Calu3 (cell line): Measurements from ENCODE around the gene CXXC5. TPM values are rescaled to one million over a fixed set of nuclear protein-coding genes. Genes with fewer than 3 reads are reported as not detected.
A peak's percentile ranks its signal among the peaks of the same experiment; 100 is the strongest.
"Not testable (repeated sequence)": the region's sequence is repeated elsewhere in the genome, so short reads cannot be mapped to it uniquely, and the experiment has no call there.

Experiments
- BruUV-seq: library from RNA; stranded (reverse); fragments of 400-500 nt; replicated peaks from 2 replicates; lab custom pipeline; 2021; lab: Mats Ljungman, UMichigan
- CTCF ChIA-PET: fragments of 300-600 bp; sonication (Branson Sonifier 250); formaldehyde crosslinking; loops from one replicate; lab custom pipeline; 2022; ENCODE audit warnings: antibody characterized with exemption; lab: Charles Lee
- DNase-seq: peaks from one replicate; pipeline ENCODE4 v3.0.0; 2022
- H3K27ac Mint-ChIP-seq: one replicate; pipeline ENCODE4 v1.8.0; 2022; ENCODE audit warnings: mixed read lengths; ENCODE audit not compliant: unreplicated experiment
- H3K27me3 Mint-ChIP-seq: one replicate; pipeline ENCODE4 v1.8.0; 2022; ENCODE audit warnings: mixed read lengths; ENCODE audit not compliant: unreplicated experiment
- H3K36me3 Mint-ChIP-seq: one replicate; pipeline ENCODE4 v1.8.0; 2022; ENCODE audit warnings: mild to moderate bottlenecking, moderate library complexity, mixed read lengths; ENCODE audit not compliant: insufficient read depth, unreplicated experiment
- H3K4me1 Mint-ChIP-seq: one replicate; pipeline ENCODE4 v1.8.0; 2022; ENCODE audit warnings: mild to moderate bottlenecking, low read depth, mixed read lengths; ENCODE audit not compliant: unreplicated experiment
- H3K4me3 Mint-ChIP-seq: one replicate; pipeline ENCODE4 v1.8.0; 2022; ENCODE audit warnings: mild to moderate bottlenecking, low read depth, moderate library complexity, mixed read lengths; ENCODE audit not compliant: unreplicated experiment
- H3K9me3 Mint-ChIP-seq: one replicate; pipeline ENCODE4 v1.8.0; 2022; ENCODE audit warnings: low read depth, mixed read lengths; ENCODE audit not compliant: unreplicated experiment
- intact Hi-C: fragments of 100-400 bp; cut with micrococcal nuclease; formaldehyde crosslinking; loops from one replicate; pipeline ENCODE4 v1.10.0; 2022; ENCODE audit not compliant: unreplicated experiment
- total RNA-seq: library from RNA; stranded (reverse); gene quantifications from 2 replicates; pipeline ENCODE4 v1.2.3, GENCODE V29; 2022
- TF ChIP-seq, protein P1 (sequence below): fragments of 200-600 bp; IDR thresholded peaks from one replicate; pipeline ENCODE4 v1.8.0; 2022; ENCODE audit warnings: antibody characterized with exemption; ENCODE audit not compliant: unreplicated experiment

Gene CXXC5
- total RNA-seq, 1 experiment from 2014 or later = 69.1 TPM

DNA sequence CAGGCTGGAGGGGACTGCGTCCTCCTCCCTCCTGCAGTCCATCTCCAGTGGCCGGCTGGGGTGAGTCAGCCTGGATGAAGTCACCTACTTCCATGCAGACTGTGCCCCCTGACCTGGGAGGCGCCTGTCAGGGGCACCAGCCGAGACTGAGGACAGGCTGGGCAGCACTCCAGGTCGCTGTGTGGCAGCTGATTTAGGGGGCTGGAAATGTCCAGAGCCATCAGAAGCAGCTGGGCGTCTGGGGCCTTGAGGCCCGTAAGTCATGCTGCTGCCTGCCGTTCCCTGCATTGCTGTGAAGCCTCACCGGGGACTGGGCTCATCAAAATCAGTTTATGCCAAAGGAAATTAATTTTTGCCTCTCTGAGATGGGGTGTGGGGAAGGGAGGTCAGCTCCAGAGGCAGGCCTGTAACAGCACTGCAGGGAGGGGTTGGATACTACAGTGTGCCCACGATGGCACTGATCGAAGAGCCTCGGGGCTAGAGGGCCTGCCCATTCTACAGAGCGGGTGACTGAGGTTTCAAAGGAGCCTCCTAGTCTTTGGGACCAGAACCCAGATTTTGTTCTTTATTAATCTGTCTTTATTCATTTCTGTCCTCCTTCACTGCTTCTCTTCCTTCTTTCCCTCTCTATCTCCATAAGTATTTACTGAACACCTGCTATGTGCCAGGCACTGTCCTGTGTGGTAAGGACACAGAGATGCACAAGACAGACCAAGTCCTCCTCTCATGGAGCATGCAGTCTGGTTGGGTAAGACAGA, 77.1 kb downstream of the CXXC5 start:
- BruUV-seq = no TSS peak
- H3K9me3 Mint-ChIP-seq = no peaks in the 10 kb centered on the region
- intact Hi-C loops = no loop called here
- CTCF ChIA-PET = interaction anchor here (1.3 kb wide), 1 partner anchor 20 kb away, joined by 3 read pairs; no protein-coding TSS in a partner anchor
- DNase-seq = peak; percentile 62
- no peaks in the 10 kb centered on the region for H3K36me3 Mint-ChIP-seq
- H3K27me3 Mint-ChIP-seq = no peaks in the 10 kb centered on the region
- no peak overlapping the region for H3K4me3 Mint-ChIP-seq
- H3K27ac Mint-ChIP-seq = no peak overlapping the region
- TF ChIP-seq, protein P1, sequence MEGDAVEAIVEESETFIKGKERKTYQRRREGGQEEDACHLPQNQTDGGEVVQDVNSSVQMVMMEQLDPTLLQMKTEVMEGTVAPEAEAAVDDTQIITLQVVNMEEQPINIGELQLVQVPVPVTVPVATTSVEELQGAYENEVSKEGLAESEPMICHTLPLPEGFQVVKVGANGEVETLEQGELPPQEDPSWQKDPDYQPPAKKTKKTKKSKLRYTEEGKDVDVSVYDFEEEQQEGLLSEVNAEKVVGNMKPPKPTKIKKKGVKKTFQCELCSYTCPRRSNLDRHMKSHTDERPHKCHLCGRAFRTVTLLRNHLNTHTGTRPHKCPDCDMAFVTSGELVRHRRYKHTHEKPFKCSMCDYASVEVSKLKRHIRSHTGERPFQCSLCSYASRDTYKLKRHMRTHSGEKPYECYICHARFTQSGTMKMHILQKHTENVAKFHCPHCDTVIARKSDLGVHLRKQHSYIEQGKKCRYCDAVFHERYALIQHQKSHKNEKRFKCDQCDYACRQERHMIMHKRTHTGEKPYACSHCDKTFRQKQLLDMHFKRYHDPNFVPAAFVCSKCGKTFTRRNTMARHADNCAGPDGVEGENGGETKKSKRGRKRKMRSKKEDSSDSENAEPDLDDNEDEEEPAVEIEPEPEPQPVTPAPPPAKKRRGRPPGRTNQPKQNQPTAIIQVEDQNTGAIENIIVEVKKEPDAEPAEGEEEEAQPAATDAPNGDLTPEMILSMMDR = no peak
- peaks cover 13% of the 10 kb centered on the region for H3K4me1 Mint-ChIP-seq

- Mint-ChIP-seq H3K27me3 (no peaks in the 10 kb centered on the region), H3K36me3 (no peaks in the 10 kb centered on the region), H3K4me3 (no peak overlapping the region), H3K4me1 (peaks cover 13% of the 10 kb centered on the region), H3K9me3 (no peaks in the 10 kb centered on the region), H3K27ac (no peak overlapping the region)
- TF ChIP-seq, protein P1 = no peak
- CTCF ChIA-PET = interaction anchor here (0.7 to 1.3 kb wide), 2 partner anchors 19 to 573 kb away, joined by 3 read pairs; no protein-coding TSS in a partner anchor
- no peak for DNase-seq
- no TSS peak for BruUV-seq
- intact Hi-C loops = no loop called here
Observed at GRCh38 chr5:139726248-139726647, 78.1 kb downstream of the CXXC5 start.

- CTCF ChIA-PET = interaction anchor here (0.7 kb wide), 2 partner anchors 19 to 22 kb away, joined by 3 to 5 read pairs; no protein-coding TSS in a partner anchor
- H3K9me3 Mint-ChIP-seq, DNase-seq, H3K36me3 Mint-ChIP-seq, H3K4me3 Mint-ChIP-seq, H3K27me3 Mint-ChIP-seq, H3K27ac Mint-ChIP-seq, BruUV-seq, intact Hi-C loops: not testable (repeated sequence)
- peaks cover 13% of the 10 kb centered on the region for H3K4me1 Mint-ChIP-seq
Observed at GRCh38 chr5:139727615-139728014, 79.5 kb downstream of the CXXC5 start.

- Mint-ChIP-seq H3K4me1 (peaks cover 18% of the 10 kb centered on the region), H3K9me3 (no peaks in the 10 kb centered on the region), H3K27me3 (no peaks in the 10 kb centered on the region), H3K36me3 (peaks cover 5% of the 10 kb centered on the region), H3K27ac (no peak overlapping the region), H3K4me3 (no peak overlapping the region)
- TF ChIP-seq, protein P1 = no peak
- CTCF ChIA-PET = no interaction called here
- intact Hi-C loops = no loop called here
- no TSS peak for BruUV-seq
- no peak for DNase-seq
Observed at GRCh38 chr5:139731281-139731680, 83.1 kb downstream of the CXXC5 start.

- intact Hi-C loops = no loop called here
- Mint-ChIP-seq H3K36me3 (peaks cover 5% of the 10 kb centered on the region), H3K4me3 (no peak overlapping the region), H3K27ac (no peak overlapping the region), H3K4me1 (peaks cover 18% of the 10 kb centered on the region), H3K27me3 (no peaks in the 10 kb centered on the region), H3K9me3 (no peaks in the 10 kb centered on the region)
- DNase-seq = no peak
- CTCF ChIA-PET = interaction anchor here (0.6 kb wide), 1 partner anchor 220 kb away, joined by 4 read pairs; no protein-coding TSS in a partner anchor
- TF ChIP-seq, protein P1 = no peak
- BruUV-seq = no TSS peak
Observed at GRCh38 chr5:139732019-139732418, 83.9 kb downstream of the CXXC5 start.
